ENCODE measurements around the gene BUD13.

- TF ChIP-seq NFYB (CRISPR knock-in tag; IDR thresholded peaks at IDR 0.05) = no peak
- TF ChIP-seq ZNF597 (CRISPR knock-in tag; IDR thresholded peaks at IDR 0.05) = no peak
Measured at GRCh38 chr11:116731821-116732220, 41.0 kb downstream of the BUD13 start.

Data from HepG2 (cell line).